Measurements from ENCODE around the gene HOMER1.

HOMER1 gene

DNA sequence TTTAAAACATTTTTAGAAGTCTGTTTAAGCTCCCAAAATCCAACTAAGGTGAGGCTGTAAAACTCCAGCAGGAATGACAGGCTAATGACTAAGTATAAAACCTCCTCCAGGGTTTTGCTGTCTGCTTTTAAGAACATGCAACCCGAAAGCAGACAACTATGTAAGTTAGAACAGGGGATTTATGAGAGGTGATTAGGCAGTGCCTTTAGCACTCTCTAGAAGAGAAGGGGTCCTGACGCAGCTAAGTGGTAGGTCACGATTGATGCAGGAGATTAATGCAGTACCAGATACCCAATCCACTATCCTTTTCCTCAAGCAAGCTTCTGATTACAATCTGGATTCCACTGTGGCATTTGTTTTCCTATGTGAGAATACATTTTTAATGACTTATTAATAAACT, 25.9 kb downstream of the HOMER1 start:
- no peak for DNase-seq

GRCh38 chr5:79487251-79487650, 26.7 kb downstream of the HOMER1 start:
- no peak for DNase-seq

DNA sequence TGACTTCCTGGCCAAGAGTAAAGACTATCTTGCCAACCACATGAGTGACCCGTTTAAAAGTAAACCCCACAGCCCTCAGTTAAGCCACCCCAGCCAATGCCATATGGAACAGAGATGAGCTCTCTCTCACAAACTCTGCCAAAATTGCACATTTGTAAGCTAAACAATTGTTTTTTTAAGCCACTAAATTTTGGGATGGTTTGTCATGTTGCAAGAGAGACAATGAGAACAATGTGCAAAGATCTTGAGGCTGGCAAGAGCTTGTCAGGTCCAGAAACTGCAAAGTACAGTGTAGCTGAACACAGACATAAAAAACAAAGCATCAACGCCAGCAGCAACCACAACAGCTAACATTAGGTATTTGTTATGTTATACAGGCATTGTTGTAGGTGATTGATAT, 27.8 kb downstream of the HOMER1 start:
- no peak for DNase-seq

DNA sequence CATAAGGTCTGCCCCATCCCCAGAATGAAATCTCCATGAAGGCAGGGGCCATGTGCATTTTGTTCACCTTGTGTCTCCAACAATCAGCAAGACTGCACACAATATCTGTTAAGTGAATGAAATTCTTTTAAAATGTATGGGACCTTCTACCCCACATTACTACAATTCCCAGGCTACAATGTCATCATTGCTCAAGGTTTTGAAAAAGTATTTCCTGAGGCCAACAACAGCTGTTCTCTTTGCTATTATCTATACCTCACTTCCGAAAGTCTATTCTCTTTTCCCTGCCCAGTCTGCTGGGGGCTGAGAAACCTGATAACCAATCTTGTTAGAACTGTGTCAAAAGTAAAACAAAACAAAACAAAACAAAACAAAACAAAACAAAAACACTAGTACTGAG, 29.2 kb downstream of the HOMER1 start:
- no peak for DNase-seq

DNA sequence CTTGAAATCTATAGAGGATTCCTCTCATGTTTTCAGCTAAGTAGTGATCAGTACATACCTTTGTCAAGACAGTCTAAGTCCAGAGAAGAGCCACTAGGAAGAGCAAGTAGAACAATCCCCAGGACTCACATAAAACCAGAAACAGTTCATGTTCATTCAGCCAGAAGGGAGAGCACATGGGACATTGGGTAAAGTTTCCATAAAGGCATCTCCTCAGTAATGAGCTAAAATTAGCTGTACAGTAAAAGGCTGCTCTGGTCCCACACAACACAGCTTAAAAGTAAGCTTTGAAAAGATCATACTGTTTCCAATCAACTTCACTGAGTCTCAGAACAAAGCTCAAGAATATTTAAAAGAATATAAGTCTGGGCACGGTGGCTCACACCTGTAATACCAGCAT, 32.4 kb downstream of the HOMER1 start:
- DNase-seq, result no peak

- no peak for DNase-seq
Measured at GRCh38 chr5:79480991-79481390, 32.9 kb downstream of the HOMER1 start.

- DNase-seq, result no peak
Measured at GRCh38 chr5:79475152-79475466, 38.8 kb downstream of the HOMER1 start.

DNA sequence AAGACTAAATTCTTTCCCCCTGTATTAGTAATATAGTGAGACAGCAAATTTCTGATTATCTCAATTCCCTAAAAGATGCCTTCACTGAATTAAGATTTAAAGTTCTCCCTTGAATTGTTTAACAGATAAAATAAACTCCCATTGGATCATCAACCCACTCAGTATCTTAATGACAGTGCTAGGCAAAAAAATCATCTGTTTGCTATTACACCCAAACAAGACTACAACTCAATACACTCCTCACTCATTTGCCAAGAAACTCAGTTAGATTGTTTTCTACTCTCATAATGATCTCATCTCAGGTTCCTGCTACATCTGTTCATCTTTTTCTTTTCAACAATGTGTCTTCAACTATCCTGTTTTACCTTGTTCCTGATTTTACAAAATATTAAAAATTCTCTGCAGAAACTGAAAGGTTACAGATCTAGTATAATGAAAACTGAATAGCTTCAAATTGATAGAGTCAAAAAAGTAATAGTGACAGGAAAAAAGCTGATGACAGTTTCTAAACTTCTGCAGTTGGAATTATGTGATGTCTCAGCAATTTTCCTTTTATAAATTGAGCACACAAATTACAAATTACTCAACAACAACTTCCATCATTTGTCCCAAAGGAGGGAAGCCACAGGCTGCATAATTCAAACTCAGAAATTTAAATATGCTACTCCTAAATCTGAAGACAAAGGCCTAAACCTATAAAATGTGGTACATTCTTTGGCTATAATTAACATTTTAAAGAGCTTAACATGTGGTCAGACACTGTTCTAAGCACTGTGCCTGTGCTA, 39.4 kb downstream of the HOMER1 start:
- no peak for DNase-seq

- no peak for DNase-seq
Measured at GRCh38 chr5:79471556-79471955, 42.4 kb downstream of the HOMER1 start.

DNA sequence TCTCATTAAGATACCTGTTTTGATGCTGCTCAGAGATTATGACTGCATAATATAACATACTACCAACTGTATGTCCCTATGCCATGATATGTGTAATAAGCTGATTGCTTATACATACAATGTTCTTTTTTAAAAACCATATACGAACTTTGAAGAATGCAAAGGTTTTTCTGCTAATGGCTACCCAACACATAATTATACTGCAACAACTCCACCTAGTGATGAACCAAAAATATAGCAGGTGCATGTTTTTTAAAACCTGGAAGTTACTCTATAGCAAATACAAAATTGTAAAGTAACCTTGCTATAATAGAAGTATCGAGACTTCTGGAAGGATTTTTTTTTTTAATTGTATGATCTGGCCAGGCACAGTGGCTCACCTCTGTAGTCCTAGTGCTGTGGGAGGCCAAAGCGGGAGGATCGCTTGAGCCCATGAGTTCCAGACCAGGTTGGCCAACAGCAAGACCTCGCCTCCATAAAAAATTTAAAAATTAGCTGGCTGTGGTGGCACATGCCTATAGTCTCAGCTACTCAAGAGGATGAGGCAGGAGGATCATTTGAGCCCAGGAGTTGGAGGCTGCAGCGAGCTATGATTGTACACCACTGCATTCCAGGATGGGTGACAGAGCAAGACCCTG, 49.1 kb downstream of the HOMER1 start:
- no peak for DNase-seq

GRCh38 chr5:79464278-79464677, 49.7 kb downstream of the HOMER1 start:
- DNase-seq, result no peak

DNA sequence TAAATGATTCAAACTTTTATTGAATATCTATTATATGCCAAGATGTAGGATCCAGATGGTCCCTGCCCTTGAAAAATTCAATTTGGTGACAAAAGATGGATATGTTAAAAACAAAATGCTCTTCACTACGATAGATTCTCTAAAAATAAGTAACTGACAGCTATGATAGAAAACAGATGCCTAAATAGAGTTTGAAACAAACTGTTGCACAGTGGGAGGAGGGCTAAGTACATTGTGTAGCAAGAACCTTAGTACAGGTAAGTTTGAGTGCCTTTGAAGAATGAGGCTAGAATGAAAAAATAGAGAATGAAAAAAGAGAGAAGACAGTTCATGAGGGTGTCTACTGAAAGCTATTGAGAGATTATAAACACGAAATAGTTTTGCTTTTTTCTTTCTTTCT, 54.3 kb downstream of the HOMER1 start:
- DNase-seq, result no peak

DNA sequence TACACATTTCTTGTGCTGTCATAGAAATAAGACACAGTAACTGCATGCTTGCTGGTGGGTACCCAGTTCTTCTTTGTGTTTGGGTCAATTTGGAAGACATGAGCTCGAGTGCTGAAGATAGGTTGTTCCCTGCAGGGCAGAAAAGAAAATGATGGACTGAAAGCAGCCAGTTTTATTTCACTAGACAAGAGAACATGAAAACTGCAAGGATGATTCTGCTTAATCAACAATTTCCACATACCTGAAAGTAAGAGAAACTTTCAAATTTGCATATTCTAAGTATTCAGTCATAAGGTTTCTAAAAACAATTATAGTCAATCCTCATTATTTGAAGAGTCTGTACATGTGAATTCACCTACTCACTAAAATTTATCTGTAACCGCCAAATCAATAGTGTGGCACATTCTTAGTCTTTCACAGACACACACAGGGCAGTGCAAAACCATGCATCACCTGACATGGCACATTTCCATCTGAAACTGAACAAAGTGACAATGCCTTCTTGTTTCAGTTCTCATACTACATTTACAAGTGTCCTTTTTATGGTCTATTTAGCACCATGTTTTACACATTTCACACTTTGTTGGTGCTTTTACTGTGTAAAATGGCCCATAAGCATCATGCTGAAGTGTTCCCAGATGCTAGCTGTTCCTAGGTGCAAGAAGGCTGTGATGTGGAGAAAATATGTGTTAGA, 56.9 kb downstream of the HOMER1 start:
- DNase-seq, result no peak

DNA sequence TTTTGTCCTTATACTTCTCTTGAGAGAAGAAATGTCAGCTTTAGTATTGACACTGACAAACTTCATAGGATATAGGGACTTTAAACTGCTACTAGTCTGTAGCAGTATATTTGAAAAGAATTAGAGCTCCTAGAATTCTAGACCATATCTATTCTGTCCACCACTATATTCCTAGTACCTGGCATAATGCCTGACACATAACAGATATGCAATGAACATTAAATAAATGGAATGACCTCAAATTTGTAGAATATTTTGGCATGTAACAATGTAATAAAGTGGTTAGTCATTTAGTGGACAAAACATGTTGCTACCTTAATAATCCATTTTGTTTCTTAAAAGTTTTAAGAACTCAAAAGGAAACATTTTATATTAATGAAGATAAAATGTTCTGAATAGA, 57.5 kb downstream of the HOMER1 start:
- DNase-seq, result no peak

DNA sequence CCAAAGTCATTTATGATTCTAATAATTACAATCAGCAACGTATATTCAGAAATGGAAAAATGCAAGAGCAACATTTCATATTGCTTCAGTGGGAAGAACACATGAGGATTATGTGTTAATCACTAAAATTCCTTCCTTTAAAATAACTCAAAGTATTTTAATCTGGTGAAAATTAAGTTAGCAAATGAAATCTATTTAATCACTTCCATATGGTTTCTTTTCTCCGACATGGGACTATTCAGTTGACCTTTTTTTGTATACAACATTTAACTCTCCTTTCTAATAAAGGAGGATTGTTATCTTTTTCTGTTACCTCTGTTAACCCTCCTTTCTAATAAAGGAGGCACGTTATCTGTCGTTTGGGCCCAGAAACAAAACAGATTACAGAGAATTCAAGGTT, 59.9 kb downstream of the HOMER1 start:
- DNase-seq, result no peak

GRCh38 chr5:79448336-79448735, 65.6 kb downstream of the HOMER1 start:
- no peak for DNase-seq

- no peak for DNase-seq
Measured at GRCh38 chr5:79436821-79437220, 77.1 kb downstream of the HOMER1 start.

DNA sequence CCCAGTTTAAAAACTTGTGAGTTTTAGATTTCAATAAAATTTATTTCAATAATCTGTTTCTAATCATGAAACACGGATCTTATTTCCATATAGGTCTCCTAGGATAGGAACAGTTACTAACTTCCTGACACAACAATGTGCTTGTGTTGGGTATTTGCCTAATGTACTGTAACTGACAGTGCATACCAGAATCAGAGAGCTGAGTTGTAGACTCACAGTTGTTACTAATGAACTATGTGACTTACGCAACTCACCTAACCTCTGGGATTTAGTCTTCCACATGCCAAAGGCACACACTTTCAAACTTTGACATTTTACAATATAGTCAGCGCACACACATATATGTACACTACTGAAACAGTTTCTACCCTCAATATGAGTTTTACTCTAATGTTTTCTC, 77.7 kb downstream of the HOMER1 start:
- DNase-seq, result no peak

DNA sequence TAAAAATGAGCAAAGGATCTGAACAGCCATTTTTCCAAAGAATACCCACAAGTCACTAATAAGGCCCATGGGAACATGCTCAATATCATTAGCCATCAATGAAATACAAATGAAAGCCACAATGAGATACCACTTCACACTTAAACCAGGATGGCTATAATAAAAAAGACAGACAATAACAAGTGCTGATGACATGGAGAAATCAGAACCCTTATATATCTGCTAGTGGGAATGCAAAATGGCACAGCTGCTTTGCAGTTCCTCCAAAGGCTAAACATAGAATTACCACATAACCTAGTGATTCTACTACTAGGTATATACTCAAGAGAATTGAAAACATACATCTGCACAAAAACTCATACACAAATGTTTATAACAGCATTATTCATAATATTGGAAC, 83.7 kb downstream of the HOMER1 start:
- DNase-seq, result no peak

- DNase-seq, result no peak
Measured at GRCh38 chr5:79423296-79423695, 90.6 kb downstream of the HOMER1 start.

DNA sequence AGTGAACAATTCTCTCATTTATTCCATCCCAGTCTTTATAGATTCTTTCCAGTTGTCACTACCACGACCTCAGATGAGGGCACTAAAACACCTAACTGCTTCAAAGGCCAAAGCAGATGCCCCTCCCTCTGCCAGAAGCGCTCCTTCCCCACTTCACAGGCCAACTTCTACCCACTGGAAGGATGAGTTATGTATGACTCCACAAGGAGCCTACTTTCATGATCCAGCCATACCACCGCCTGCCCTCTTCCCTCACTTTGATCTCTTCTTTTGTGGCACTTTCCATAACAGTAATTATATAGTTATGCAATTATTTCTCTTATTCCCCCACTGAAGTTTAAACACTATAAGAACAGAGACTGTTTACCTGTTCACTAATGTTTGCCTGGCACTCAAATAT, 93.7 kb downstream of the HOMER1 start:
- DNase-seq, result no peak

- DNase-seq, result no peak
Measured at GRCh38 chr5:79418276-79418675, 95.7 kb downstream of the HOMER1 start.

DNA sequence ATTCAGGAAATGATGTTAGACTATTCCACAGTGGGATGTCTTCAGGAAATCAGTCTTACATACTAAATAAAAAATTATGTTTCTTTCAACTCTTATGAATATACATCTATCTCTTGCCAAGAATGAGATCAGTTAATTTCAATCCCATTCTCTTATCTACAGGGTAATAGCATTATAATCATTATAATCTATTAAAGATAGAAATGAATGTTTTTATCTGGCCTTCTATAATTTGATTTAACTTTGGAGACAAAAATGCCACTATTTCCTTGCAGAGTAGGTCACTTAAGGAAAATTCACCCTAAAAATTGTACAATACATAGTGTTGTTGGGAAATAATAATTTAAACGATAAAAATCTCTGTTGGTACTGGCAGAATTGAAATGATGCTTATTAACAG, 96.4 kb downstream of the HOMER1 start:
- DNase-seq, result no peak

GRCh38 chr5:79416499-79416898, 97.4 kb downstream of the HOMER1 start:
- no peak for DNase-seq

DNA sequence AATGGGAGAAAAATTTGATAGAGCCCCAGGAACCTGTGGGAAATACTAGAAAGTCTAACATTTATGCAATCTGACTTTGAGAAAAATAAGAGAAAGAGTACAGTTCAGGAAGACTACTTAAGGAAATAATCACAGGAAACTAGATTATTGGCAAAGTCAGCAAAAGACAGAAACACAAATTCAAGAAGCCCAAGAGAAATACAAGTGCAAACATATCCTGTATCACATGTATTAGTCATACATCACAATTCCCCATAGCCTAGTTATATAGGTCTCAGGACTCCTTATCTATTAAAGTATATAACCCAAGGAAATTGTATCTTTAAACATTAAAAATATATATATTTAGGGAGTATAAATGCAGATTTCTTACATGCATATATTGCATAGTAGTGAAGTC, 100.8 kb downstream of the HOMER1 start:
- DNase-seq, result no peak
